ENCODE measurements around the gene WBP4. TPM values are rescaled to one million over a fixed set of nuclear protein-coding genes. Genes with fewer than 3 reads are reported as not detected.

The WBP4 gene
- total RNA-seq, 1 experiment from 2014 or later = 7.2 TPM

DNA sequence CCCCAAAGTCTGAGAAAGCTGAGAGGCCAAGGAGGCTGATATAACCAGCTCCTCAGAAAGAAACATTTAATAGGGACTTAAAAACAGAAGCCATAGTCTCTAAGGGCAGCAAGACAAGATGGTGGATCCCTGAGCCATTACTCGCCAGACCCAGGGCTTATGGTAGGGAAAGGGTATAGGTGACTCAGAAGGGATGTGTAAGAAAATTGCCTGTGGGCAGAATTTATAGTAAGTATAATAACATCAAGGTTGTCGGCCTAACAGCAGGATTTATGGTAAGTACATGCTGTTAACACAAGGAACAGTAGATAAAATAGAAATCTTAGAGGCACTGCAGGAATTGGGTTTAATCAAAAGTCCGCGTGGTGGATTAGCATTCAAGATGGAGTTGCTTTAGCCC, 56.6 kb downstream of the WBP4 start:
- H3K9ac ChIP-seq (ENCODE audit: extremely low read depth, insufficient read length, low read length) = no peak overlapping the region

More for the DNA sequence above, 56.6 kb downstream of the WBP4 start:
- Histone ChIP-seq H3K79me2 (ENCODE audit: insufficient read depth, low read length) (no peaks in the 10 kb centered on the region), H3T11ph (ENCODE audit: low read length) (no peak overlapping the region), H3K79me1 (ENCODE audit: insufficient read depth, low read depth, low read length, poor library complexity, severe bottlenecking) (no peaks in the 10 kb centered on the region), H4K20me1 (ENCODE audit: control insufficient read depth, insufficient read depth, insufficient read length) (no peaks in the 10 kb centered on the region), H2BK12ac (ENCODE audit: insufficient read length, low read depth, low read length) (no peak overlapping the region), H2BK15ac (ENCODE audit: low read depth, low read length) (no peak overlapping the region), H3K27ac (ENCODE audit: insufficient read length, low read depth, low read length) (no peak overlapping the region), H4K91ac (ENCODE audit: insufficient read length, low read depth, low read length) (no peak overlapping the region), H3K4ac (ENCODE audit: low read depth, low read length) (no peak overlapping the region), H3K14ac (ENCODE audit: insufficient read depth, low read length) (no peak overlapping the region), H3K23me2 (ENCODE audit: insufficient read length, low read depth, low read length, poor library complexity, severe bottlenecking) (no peaks in the 10 kb centered on the region), H2BK5ac (ENCODE audit: insufficient read length, low read length) (no peak overlapping the region), H3K56ac (ENCODE audit: insufficient read length, low read depth, low read length) (no peak overlapping the region), H2AK5ac (ENCODE audit: insufficient read length, low read length) (no peak overlapping the region), H3K4me1 (ENCODE audit: insufficient read depth, low read length) (no peaks in the 10 kb centered on the region), H3K4me2 (ENCODE audit: insufficient read depth, insufficient read length, low read length) (no peak overlapping the region), H2BK120ac (ENCODE audit: low read depth, low read length, poor library complexity, severe bottlenecking) (no peak overlapping the region), H2BK20ac (ENCODE audit: low read depth, low read length, poor library complexity, severe bottlenecking) (no peak overlapping the region), H4K8ac (replicated peaks; ENCODE audit: insufficient read length, low read depth, low read length) (no peak overlapping the region), H3K27me3 (ENCODE audit: insufficient read depth, low read length) (no peaks in the 10 kb centered on the region), H2AFZ (ENCODE audit: low read length) (no peak overlapping the region), H3K18ac (ENCODE audit: insufficient read length, low read depth, low read length) (no peak overlapping the region), H4K5ac (ENCODE audit: insufficient read length, low read depth, low read length) (no peak overlapping the region), H3K9me3 (ENCODE audit: control insufficient read depth, low read depth, low read length) (no peaks in the 10 kb centered on the region), H3K23ac (ENCODE audit: insufficient read length, low read depth, low read length) (no peak overlapping the region)
- H3K36me3 Mint-ChIP-seq (ENCODE audit: insufficient read depth in 1 of 3, low read depth in 3 of 3) = no peaks in the 10 kb centered on the region
- no CpG with 5 or more reads among the region's 4 CpGs for WGBS (ENCODE audit: extremely low coverage, insufficient read length, low lambda C conversion rate)
- H3K9me3 Mint-ChIP-seq = no peaks in the 10 kb centered on the region
- DNase-seq = no peak
- H3K4me1 Mint-ChIP-seq = no peaks in the 10 kb centered on the region
- H3K27ac Mint-ChIP-seq = no peak overlapping the region
- H3K4me3 Mint-ChIP-seq = no peak overlapping the region
- TF ChIP-seq, protein P1, sequence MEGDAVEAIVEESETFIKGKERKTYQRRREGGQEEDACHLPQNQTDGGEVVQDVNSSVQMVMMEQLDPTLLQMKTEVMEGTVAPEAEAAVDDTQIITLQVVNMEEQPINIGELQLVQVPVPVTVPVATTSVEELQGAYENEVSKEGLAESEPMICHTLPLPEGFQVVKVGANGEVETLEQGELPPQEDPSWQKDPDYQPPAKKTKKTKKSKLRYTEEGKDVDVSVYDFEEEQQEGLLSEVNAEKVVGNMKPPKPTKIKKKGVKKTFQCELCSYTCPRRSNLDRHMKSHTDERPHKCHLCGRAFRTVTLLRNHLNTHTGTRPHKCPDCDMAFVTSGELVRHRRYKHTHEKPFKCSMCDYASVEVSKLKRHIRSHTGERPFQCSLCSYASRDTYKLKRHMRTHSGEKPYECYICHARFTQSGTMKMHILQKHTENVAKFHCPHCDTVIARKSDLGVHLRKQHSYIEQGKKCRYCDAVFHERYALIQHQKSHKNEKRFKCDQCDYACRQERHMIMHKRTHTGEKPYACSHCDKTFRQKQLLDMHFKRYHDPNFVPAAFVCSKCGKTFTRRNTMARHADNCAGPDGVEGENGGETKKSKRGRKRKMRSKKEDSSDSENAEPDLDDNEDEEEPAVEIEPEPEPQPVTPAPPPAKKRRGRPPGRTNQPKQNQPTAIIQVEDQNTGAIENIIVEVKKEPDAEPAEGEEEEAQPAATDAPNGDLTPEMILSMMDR (conservative IDR thresholded peaks at IDR 0.05) = no peak
- no peaks in the 10 kb centered on the region for H3K27me3 Mint-ChIP-seq (ENCODE audit: low read depth)
